H1 (cell line): ENCODE measurements around the gene PDZD4. TPM values are rescaled to one million over a fixed set of nuclear protein-coding genes. Genes with fewer than 3 reads are reported as not detected.

Experiments used
- CTCF ChIA-PET: fragments of 300-600 bp; sonication (Branson Sonifier 250); formaldehyde crosslinking; loops from one replicate; lab custom pipeline; 2021; ENCODE audit not compliant: partially characterized antibody; lab: Charles Lee
- POLR2A ChIA-PET: fragments of 300-600 bp; sonication (Branson Sonifier 250); formaldehyde crosslinking; loops from one replicate; lab custom pipeline; 2021; ENCODE audit warnings: inconsistent platforms; ENCODE audit not compliant: partially characterized antibody; lab: Charles Lee
- DNase-seq, 2 experiments: peaks; one replicate each; pipeline versions ENCODE4 v3.0.0 to v3.0.0-alpha.2; 2010 to 2022; ENCODE audit warnings: low spot score in 2 of 2, low read depth in 1 of 2, mixed read lengths in 1 of 2
- FAIRE-seq: peaks from 2 replicates; lab custom pipeline; 2011; peaks lifted over from hg19 to GRCh38; lab: Jason Lieb, UNC
- H2AFZ ChIP-seq: 2 replicates; pipeline ENCODE4 v1.8.1; 2012; ENCODE audit warnings: low read length, inconsistent platforms
- H2AK5ac ChIP-seq: 2 replicates; pipeline ENCODE4 v1.6.1; 2013; ENCODE audit warnings: low read depth, low read length
- H2BK120ac ChIP-seq: replicated peaks from 2 replicates; pipeline ENCODE3; 2013; ENCODE audit warnings: low read depth, low read length, inconsistent platforms
- H2BK12ac ChIP-seq: 2 replicates; pipeline ENCODE4 v1.6.1; 2013; ENCODE audit warnings: low read depth, low read length
- H2BK15ac ChIP-seq: 2 replicates; pipeline ENCODE4 v1.6.1; 2013; ENCODE audit warnings: low read length
- H2BK20ac ChIP-seq: 2 replicates; pipeline ENCODE4 v1.6.1; 2013; ENCODE audit warnings: low read length
- H2BK5ac ChIP-seq: 2 replicates; pipeline ENCODE4 v1.6.1; 2013; ENCODE audit warnings: low read depth, low read length
- H3K14ac ChIP-seq: 2 replicates; pipeline ENCODE4 v1.6.1; 2013; ENCODE audit warnings: inconsistent platforms; ENCODE audit not compliant: insufficient read length
- H3K18ac ChIP-seq: 2 replicates; pipeline ENCODE4 v1.6.1; 2013; ENCODE audit warnings: low read length; ENCODE audit errors: extremely low read depth
- H3K23ac ChIP-seq: 2 replicates; pipeline ENCODE4 v1.6.1; 2013; ENCODE audit warnings: inconsistent platforms; ENCODE audit not compliant: insufficient read length
- H3K23me2 ChIP-seq: 2 replicates; pipeline ENCODE4 v1.6.1; 2013; ENCODE audit warnings: low read depth, low read length
- H3K27ac ChIP-seq: 2 replicates; pipeline ENCODE4 v1.6.1; 2011; ENCODE audit warnings: low read depth, low read length, inconsistent platforms
- H3K27me3 ChIP-seq, 4 experiments: replicated peaks in 1 of 4; 1 replicate in 1 of 4; 2 replicates in 3 of 4; pipeline versions ENCODE4 v1.6.1 to v1.8.1; 2011 to 2013; ENCODE audit warnings: low read length in 3 of 4, mild to moderate bottlenecking in 3 of 4, inconsistent platforms in 2 of 4, mixed read lengths in 2 of 4, moderate library complexity in 1 of 4; ENCODE audit not compliant: control insufficient read depth in 3 of 4, insufficient read depth in 3 of 4; ENCODE audit errors: extremely low read depth in 1 of 4
- H3K36me3 ChIP-seq, 4 experiments: 2 replicates each; pipeline versions ENCODE4 v1.6.1 to v1.8.1; 2011 to 2013; ENCODE audit warnings: mild to moderate bottlenecking in 4 of 4, low read length in 3 of 4, moderate library complexity in 2 of 4, control low read depth in 1 of 4, inconsistent platforms in 1 of 4; ENCODE audit not compliant: insufficient read depth in 4 of 4, control insufficient read depth in 2 of 4
- H3K4ac ChIP-seq: replicated peaks from 2 replicates; pipeline ENCODE3; 2013; ENCODE audit warnings: low read length, low read depth, mixed read lengths, inconsistent platforms; ENCODE audit not compliant: insufficient read length
- H3K4me1 ChIP-seq, 4 experiments: replicated peaks in 1 of 4; 1 replicate in 1 of 4; 2 replicates in 3 of 4; pipeline versions ENCODE4 v1.6.1 to v1.8.1; 2011 to 2013; ENCODE audit warnings: low read length in 3 of 4, inconsistent platforms in 2 of 4, mixed read lengths in 1 of 4; ENCODE audit not compliant: insufficient read depth in 4 of 4, control insufficient read depth in 3 of 4
- H3K4me2 ChIP-seq, 2 experiments: 2 replicates each; pipeline versions ENCODE4 v1.6.1 to v1.8.1; 2011 to 2013; ENCODE audit warnings: low read depth in 2 of 2, low read length in 2 of 2, control low read depth in 1 of 2, inconsistent platforms in 1 of 2, mild to moderate bottlenecking in 1 of 2; ENCODE audit not compliant: insufficient read depth in 1 of 2
- H3K4me3 ChIP-seq, 4 experiments: fragments of 200-600, 300-600 bp in 1 of 4; sonication (generic), shearing (Covaris generic), sonication (Bioruptor Twin) in 1 of 4; 2 replicates each; pipeline versions ENCODE4 v1.5.1 to v1.8.1; 2011 to 2016; ENCODE audit warnings: low read length in 4 of 4, low read depth in 3 of 4, control low read depth in 2 of 4, inconsistent platforms in 2 of 4, mild to moderate bottlenecking in 2 of 4, mixed read lengths in 1 of 4, moderate library complexity in 1 of 4; ENCODE audit not compliant: insufficient read depth in 2 of 4; ENCODE audit errors: extremely low read depth in 1 of 4
- H3K56ac ChIP-seq: replicated peaks from 2 replicates; pipeline ENCODE3; 2013; ENCODE audit warnings: low read depth, mild to moderate bottlenecking, mixed read lengths, low read length, inconsistent platforms; ENCODE audit not compliant: insufficient read length
- H3K79me1 ChIP-seq: 2 replicates; pipeline ENCODE4 v1.6.1; 2013; ENCODE audit warnings: low read depth, low read length, control low read depth
- H3K79me2 ChIP-seq, 2 experiments: 2 replicates each; pipeline versions ENCODE4 v1.6.1 to v1.8.1; 2012 to 2013; ENCODE audit warnings: low read length in 2 of 2, mild to moderate bottlenecking in 2 of 2, inconsistent platforms in 1 of 2; ENCODE audit not compliant: insufficient read depth in 2 of 2, control insufficient read depth in 1 of 2
- H3K9ac ChIP-seq, 4 experiments: replicated peaks in 1 of 4; 1 replicate in 1 of 4; 2 replicates in 3 of 4; pipeline versions ENCODE4 v1.6.1 to v1.8.1; 2011 to 2013; ENCODE audit warnings: low read depth in 3 of 4, low read length in 3 of 4, control low read depth in 2 of 4, mild to moderate bottlenecking in 2 of 4, moderate library complexity in 2 of 4, inconsistent platforms in 1 of 4; ENCODE audit errors: extremely low read depth in 1 of 4
- H3K9me3 ChIP-seq, 2 experiments: 2 replicates each; pipeline versions ENCODE4 v1.6.1 to v1.8.1; 2012 to 2013; ENCODE audit warnings: mild to moderate bottlenecking in 2 of 2, moderate library complexity in 2 of 2, control low read depth in 1 of 2, inconsistent platforms in 1 of 2, low read depth in 1 of 2, low read length in 1 of 2, mixed read lengths in 1 of 2; ENCODE audit not compliant: insufficient read depth in 2 of 2
- H4K20me1 ChIP-seq, 2 experiments: replicated peaks in 1 of 2; 2 replicates each; pipeline versions ENCODE3 to v1.8.1; 2011 to 2013; ENCODE audit warnings: inconsistent platforms in 2 of 2, low read length in 2 of 2, mild to moderate bottlenecking in 1 of 2; ENCODE audit not compliant: insufficient read depth in 2 of 2, control insufficient read depth in 1 of 2
- H4K5ac ChIP-seq: 2 replicates; pipeline ENCODE4 v1.6.1; 2013; ENCODE audit warnings: low read length, low read depth, mixed read lengths, inconsistent platforms; ENCODE audit not compliant: insufficient read length
- H4K8ac ChIP-seq: 2 replicates; pipeline ENCODE4 v1.8.0; 2013; ENCODE audit warnings: mild to moderate bottlenecking, moderate library complexity, low read length, inconsistent platforms; ENCODE audit not compliant: insufficient read depth; ENCODE audit errors: extremely low read depth
- H4K91ac ChIP-seq: replicated peaks from 2 replicates; pipeline ENCODE3; 2013; ENCODE audit warnings: low read length, mixed read lengths, inconsistent platforms; ENCODE audit not compliant: insufficient read length
- ASH2L ChIP-seq: fragments of 200-600, 300-600 bp; sonication (generic); IDR thresholded peaks from one replicate; pipeline ENCODE4 v1.7.1; 2017; ENCODE audit warnings: low read length
- ATF2 ChIP-seq: IDR thresholded peaks from 2 replicates; pipeline ENCODE4 v1.6.1; 2012; ENCODE audit warnings: low read length, inconsistent platforms
- BCL11A ChIP-seq, 2 experiments: IDR thresholded peaks; one replicate each; pipeline ENCODE4 v1.6.1; 2011; ENCODE audit warnings: low read depth in 2 of 2, low read length in 2 of 2, mild to moderate bottlenecking in 2 of 2
- CTBP2 ChIP-seq: IDR thresholded peaks from 2 replicates; pipeline ENCODE4 v1.7.0; 2011; ENCODE audit warnings: borderline replicate concordance, mild to moderate bottlenecking, moderate library complexity, mixed read lengths, low read length; ENCODE audit not compliant: insufficient read depth, insufficient read length
- E2F6 ChIP-seq: IDR thresholded peaks from 2 replicates; pipeline ENCODE4 v1.6.1; 2012; ENCODE audit warnings: inconsistent platforms
- HDAC6 ChIP-seq: IDR thresholded peaks from one replicate; pipeline ENCODE4 v1.7.1; 2012; ENCODE audit warnings: low read depth, mild to moderate bottlenecking, inconsistent platforms, low read length, moderate library complexity
- KDM5A ChIP-seq: fragments of 200-600 bp; IDR thresholded peaks from 2 replicates; pipeline ENCODE4 v1.7.1; 2012; ENCODE audit warnings: mild to moderate bottlenecking, low read length, inconsistent platforms, mixed read lengths
- MAX ChIP-seq: IDR thresholded peaks from 2 replicates; pipeline ENCODE4 v1.6.1; 2012; ENCODE audit warnings: inconsistent platforms
- SIRT6 ChIP-seq: IDR thresholded peaks from one replicate; pipeline ENCODE4 v1.7.1; 2012; ENCODE audit warnings: low read length, inconsistent platforms
- SUZ12 ChIP-seq: fragments of 200-600 bp; sonication (generic); IDR thresholded peaks from 2 replicates; pipeline ENCODE4 v1.6.1; 2012; ENCODE audit warnings: mild to moderate bottlenecking, inconsistent platforms, low read length, moderate library complexity, mixed read lengths
- WGBS, 2 experiments: shearing (Covaris generic) in 1 of 2; methylation state at CpG; one replicate each; pipeline versions ENCODE4 v1.1.6 to v1.1.7; 2013 to 2015; ENCODE audit warnings: low lambda C conversion rate in 2 of 2, mixed read lengths in 2 of 2, inconsistent platforms in 1 of 2, low coverage in 1 of 2, missing lambda C conversion rate in 1 of 2; ENCODE audit not compliant: insufficient replicate concordance in 2 of 2, insufficient coverage in 1 of 2, insufficient read length in 1 of 2; ENCODE audit errors: extremely low coverage in 1 of 2, missing lambda C conversion rate in 1 of 2; 5-methylcytosine and 5-hydroxymethylcytosine counted together
- polyA plus RNA-seq, 7 experiments: library from polyadenylated mRNA; depleted of rRNA in 3 of 7; stranded (reverse) in 5 of 7; unstranded in 2 of 7; fragments of >200 nt in 5 of 7; fragments of 200-250 nt in 2 of 7; gene quantifications; 1 replicate in 5 of 7; 2 replicates in 1 of 7; 4 replicates in 1 of 7; pipeline versions ENCODE4 v1.2.1 to v1.2.3, GENCODE V29; 2011 to 2013; ENCODE audit warnings: missing spikeins in 2 of 7, mixed read lengths in 2 of 7
- total RNA-seq: library from RNA; stranded (reverse); fragmentation: NEBNext Ultra II Directional; extraction: Animal tissue kit (Norgen Biotek cat#: 25700); gene quantifications from 2 replicates; pipeline ENCODE4 v1.2.1, GENCODE V29; 2021

Gene PDZD4
- total and polyA plus RNA-seq, 2 of the 8 experiments (the other 6 are each of a cell fraction or from before 2014, with no cell fraction given): 45.8 to 169 TPM

- Histone ChIP-seq H2BK5ac (no peak overlapping the region), H3K18ac (no peak overlapping the region), H3K79me1 (no peaks in the 10 kb centered on the region), H3K4me2 (no peak overlapping the region; a peak in 2 of 4 replicates), H3K27me3 (no peaks in the 10 kb centered on the region; a peak in 1 of 7 replicates), H2AK5ac (no peak overlapping the region), H2BK120ac (no peak overlapping the region), H3K79me2 (no peaks in the 10 kb centered on the region), H3K36me3 (peaks cover 0 to 7% (median 0%) of the 10 kb centered on the region in 4 experiments; a peak in 1 of 8 replicates), H3K23ac (no peak overlapping the region), H2BK12ac (no peak overlapping the region), H4K8ac (no peak overlapping the region), H4K20me1 (peaks cover 2 to 12% of the 10 kb centered on the region in 2 experiments), H2AFZ (no peak overlapping the region), H3K23me2 (no peaks in the 10 kb centered on the region), H4K5ac (no peak overlapping the region), H3K4me3 (no peak overlapping the region), H3K27ac (no peak overlapping the region), H3K14ac (no peak overlapping the region), H3K9me3 (no peaks in the 10 kb centered on the region), H3K4me1 (peaks cover 3 to 35% (median 17%) of the 10 kb centered on the region in 4 experiments), H2BK20ac (no peak overlapping the region), H2BK15ac (no peak overlapping the region), H3K9ac (no peak overlapping the region), H3K4ac (no peak overlapping the region), H3K56ac (no peak overlapping the region), H4K91ac (no peak overlapping the region)
- DNase-seq: no peak
- ChIA-PET POLR2A (no interaction called here), CTCF (interaction anchor here (1.3 to 1.6 kb wide), 2 partner anchors 21 to 74 kb away, joined by 4 to 8 read pairs; no protein-coding TSS in a partner anchor)
- 82% methylated on average over 11 of the region's 13 CpGs; no CpG with 5 or more reads in 1 of the 2 experiments for WGBS, 2 experiments
- no peak for FAIRE-seq
- no peak for TF ChIP-seq KDM5A
- TF ChIP-seq HDAC6: no peak
- no peak for TF ChIP-seq BCL11A (IDR thresholded peaks at IDR 0.05; ENCODE audit: low read depth in 2 of 2, low read length in 2 of 2)
- TF ChIP-seq SIRT6: no peak
- no peak for TF ChIP-seq MAX
- TF ChIP-seq CTBP2: no peak
- no peak for TF ChIP-seq ASH2L
- TF ChIP-seq E2F6: no peak
- no peak for TF ChIP-seq SUZ12
- no peak for TF ChIP-seq ATF2
Measured at GRCh38 chrX:153874366-153875125, 44.2 kb upstream of the PDZD4 start.
